Hepatic stellate cell (primary cell): Measurements from ENCODE around the gene STARD13.

Experiments used
- DNase-seq: peaks from one replicate; pipeline ENCODE4 v3.0.0; 2011; ENCODE audit warnings: low spot score

Gene STARD13

GRCh38 chr13:33090755-33091414, 194.7 kb downstream of the STARD13 start:
- DNase-seq = no peak

GRCh38 chr13:33089311-33089710, 196.2 kb downstream of the STARD13 start:
- DNase-seq = no peak

- DNase-seq = no peak
Measured at GRCh38 chr13:33087790-33088189, 197.8 kb downstream of the STARD13 start.

GRCh38 chr13:33087091-33087490, 198.5 kb downstream of the STARD13 start:
- DNase-seq = peak; percentile 29

- DNase-seq = no peak
Measured at GRCh38 chr13:33083054-33083453, 202.5 kb downstream of the STARD13 start.

GRCh38 chr13:33081666-33082065, 203.9 kb downstream of the STARD13 start:
- DNase-seq = no peak

- no peak for DNase-seq
Measured at GRCh38 chr13:33080972-33081590, 204.5 kb downstream of the STARD13 start.

GRCh38 chr13:33079960-33080359, 205.6 kb downstream of the STARD13 start:
- DNase-seq = no peak

GRCh38 chr13:33078263-33078662, 207.3 kb downstream of the STARD13 start:
- DNase-seq = no peak

GRCh38 chr13:33076001-33076992, 209.3 kb downstream of the STARD13 start:
- no peak for DNase-seq

- no peak for DNase-seq
Measured at GRCh38 chr13:33073338-33073737, 212.2 kb downstream of the STARD13 start.

GRCh38 chr13:33072759-33073158, 212.8 kb downstream of the STARD13 start:
- DNase-seq = no peak

- DNase-seq = no peak
Measured at GRCh38 chr13:33072282-33072681, 213.3 kb downstream of the STARD13 start.

- DNase-seq = no peak
Measured at GRCh38 chr13:33070713-33071112, 214.8 kb downstream of the STARD13 start.

GRCh38 chr13:33069365-33069764, 216.2 kb downstream of the STARD13 start:
- DNase-seq = no peak

- no peak for DNase-seq
Measured at GRCh38 chr13:33066329-33066728, 219.2 kb downstream of the STARD13 start.

- no peak for DNase-seq
Measured at GRCh38 chr13:33060815-33061214, 224.7 kb downstream of the STARD13 start.

GRCh38 chr13:33058776-33059327, 226.7 kb downstream of the STARD13 start:
- DNase-seq = no peak

GRCh38 chr13:33057019-33057780, 228.4 kb downstream of the STARD13 start:
- peak; percentile 38 for DNase-seq

GRCh38 chr13:33053397-33054066, 232.0 kb downstream of the STARD13 start:
- DNase-seq = no peak
